Right renal cortex interstitium (tissue), 3 donors: Measurements from ENCODE around the gene CA5A. TPM values are rescaled to one million over a fixed set of nuclear protein-coding genes. Genes with fewer than 3 reads are reported as not detected.

ENCODE experiments used
- DNase-seq, 3 donors: peaks; one replicate each; pipeline ENCODE4 v3.0.0-alpha.2; 2013; ENCODE audit warnings: low read depth in 3 of 3, low spot score in 2 of 3
- polyA plus RNA-seq, 3 donors: library from polyadenylated mRNA; unstranded; fragments of 120-200 nt; gene quantifications; one replicate each; pipeline ENCODE4 v1.2.1, GENCODE V29; 2013; ENCODE audit not compliant: insufficient read length in 3 of 3

The CA5A gene
- polyA plus RNA-seq, 3 donors, result 0.04 to 0.11 (median 0.10) TPM

GRCh38 chr16:87964049-87964659 is 27.8 kb upstream of the CA5A start:
- DNase-seq, result no peak

DNA sequence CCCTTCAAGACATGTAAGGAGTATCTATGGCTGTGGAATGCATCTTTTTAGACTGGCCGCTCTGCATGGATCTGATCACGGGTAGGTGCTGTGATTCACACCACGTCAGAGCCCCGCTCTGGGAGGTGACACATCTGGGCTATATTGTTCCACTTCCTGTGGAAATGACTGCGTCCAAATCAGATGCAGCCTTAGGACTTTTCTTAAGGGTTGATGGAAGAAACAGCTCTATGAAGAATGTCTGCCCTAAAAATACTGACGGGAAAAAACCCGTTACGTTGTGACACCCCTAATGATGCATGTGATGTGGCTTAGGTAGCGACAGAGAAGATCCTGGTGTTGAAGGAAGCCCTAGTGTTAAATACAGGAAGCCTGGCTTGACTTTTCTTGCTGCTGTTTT is 27.1 kb upstream of the CA5A start:
- DNase-seq, result no peak

- no peak for DNase-seq
Measured at GRCh38 chr16:87961623-87962022, 25.3 kb upstream of the CA5A start.

DNA sequence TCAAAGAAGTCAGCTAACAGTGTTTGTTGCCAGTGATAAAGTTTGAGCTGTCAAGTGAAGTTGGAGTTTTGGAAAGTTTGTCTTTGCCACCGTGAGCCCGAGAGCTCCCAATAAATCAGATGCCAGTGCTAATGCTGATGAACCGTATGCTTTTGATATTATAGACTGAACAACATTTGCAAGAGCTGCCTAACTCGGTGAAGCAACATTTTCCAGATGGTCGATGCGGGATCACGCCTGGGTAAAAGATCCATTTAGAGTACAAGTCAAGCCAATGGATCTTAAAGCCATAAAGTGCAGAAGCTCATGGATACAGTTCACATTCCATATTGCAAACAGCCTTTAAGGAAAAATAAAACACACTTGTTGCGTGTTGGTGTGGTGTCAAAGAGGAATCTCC is 24.5 kb upstream of the CA5A start:
- DNase-seq, result no peak

GRCh38 chr16:87960296-87960695 is 24.0 kb upstream of the CA5A start:
- DNase-seq, result no peak

GRCh38 chr16:87959391-87959990 is 23.2 kb upstream of the CA5A start:
- no peak for DNase-seq

GRCh38 chr16:87958632-87959031 is 22.3 kb upstream of the CA5A start:
- no peak for DNase-seq

DNA sequence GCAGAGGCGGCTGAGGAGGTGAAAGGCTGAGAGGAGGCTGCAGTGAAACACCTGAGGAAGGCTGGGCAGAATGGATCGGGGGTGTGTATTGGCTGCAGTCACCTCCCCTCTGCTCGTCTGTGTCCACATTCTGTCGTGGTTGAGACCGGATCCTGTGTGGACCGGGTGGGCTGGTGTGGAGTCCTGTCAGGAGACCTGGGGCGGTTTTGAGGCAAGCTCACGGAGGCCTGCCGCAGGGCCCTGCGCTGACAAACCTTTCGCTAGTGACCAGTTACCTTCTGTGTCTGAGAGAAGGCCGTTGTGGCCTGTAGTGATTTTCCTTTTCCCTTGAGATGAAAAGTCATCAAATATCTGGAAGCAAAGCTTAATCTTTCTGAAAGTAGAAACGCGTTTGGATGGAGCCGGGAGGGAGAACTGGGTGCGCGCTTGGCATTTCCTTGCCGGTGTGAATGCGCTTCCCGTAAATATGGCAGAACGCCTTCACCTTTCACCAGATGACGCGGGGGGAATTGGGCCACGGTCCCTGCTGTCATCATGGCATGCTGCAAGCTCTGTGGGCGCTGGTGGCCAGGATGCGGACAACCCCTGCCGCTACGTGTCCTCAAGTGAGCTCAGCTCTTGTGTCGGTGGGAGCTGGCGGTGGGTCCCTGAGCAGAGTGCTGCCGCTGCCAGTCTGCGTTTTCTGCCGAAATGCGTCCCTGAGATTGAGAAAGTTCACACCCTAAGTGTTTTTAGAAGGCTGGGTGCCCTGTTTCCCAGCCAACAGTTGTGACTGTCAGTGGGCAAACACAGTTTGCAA is 21.2 kb upstream of the CA5A start:
- DNase-seq, result no peak

GRCh38 chr16:87956365-87957231 is 20.3 kb upstream of the CA5A start:
- DNase-seq, result no peak

GRCh38 chr16:87956098-87956364 is 19.7 kb upstream of the CA5A start:
- no peak for DNase-seq

GRCh38 chr16:87955302-87956097 is 19.2 kb upstream of the CA5A start:
- no peak for DNase-seq

DNA sequence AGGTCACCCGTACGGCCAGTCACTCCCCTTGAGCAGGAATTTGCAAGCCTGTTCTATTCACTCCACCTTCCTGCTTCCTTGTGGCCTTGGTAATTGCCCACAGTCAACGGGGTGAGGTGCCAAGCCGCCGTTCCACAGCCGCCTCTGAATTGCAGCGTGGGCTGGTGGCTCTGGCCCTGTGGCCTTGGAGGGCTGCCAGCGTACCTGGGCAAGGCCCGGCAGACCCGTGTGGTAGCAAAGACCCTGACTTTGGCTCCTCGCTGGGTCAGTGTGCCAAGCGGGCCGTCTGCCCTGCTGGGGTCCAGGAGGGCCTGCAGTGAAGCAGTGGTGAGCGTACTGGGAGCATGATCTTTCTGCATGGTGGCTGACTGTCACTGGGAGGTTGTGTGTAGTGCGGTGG is 18.5 kb upstream of the CA5A start:
- no peak for DNase-seq

GRCh38 chr16:87954361-87954760 is 18.0 kb upstream of the CA5A start:
- no peak for DNase-seq

GRCh38 chr16:87953308-87954215 is 17.2 kb upstream of the CA5A start:
- DNase-seq, result no peak

DNA sequence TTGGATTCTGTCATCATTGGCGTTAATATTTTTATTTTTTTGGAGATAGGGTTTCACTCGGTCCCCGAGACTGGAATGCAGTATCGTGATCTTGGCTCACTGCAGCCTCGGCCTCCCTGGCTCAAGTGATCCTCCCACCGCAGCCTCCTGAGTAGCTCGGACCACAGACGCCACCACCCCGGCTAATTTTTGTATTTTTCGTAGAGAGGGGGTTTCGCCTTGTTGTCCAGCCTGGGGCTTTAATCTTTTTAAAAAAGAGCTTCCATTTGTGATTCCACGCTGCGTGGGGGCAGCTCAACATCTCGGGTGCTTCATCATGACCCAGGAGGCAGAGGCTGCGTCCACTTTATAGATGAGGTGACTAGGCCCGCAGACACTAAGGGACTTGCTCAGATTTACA is 16.4 kb upstream of the CA5A start:
- DNase-seq, result no peak

- no peak for DNase-seq
Measured at GRCh38 chr16:87951552-87952538, 15.5 kb upstream of the CA5A start.

DNA sequence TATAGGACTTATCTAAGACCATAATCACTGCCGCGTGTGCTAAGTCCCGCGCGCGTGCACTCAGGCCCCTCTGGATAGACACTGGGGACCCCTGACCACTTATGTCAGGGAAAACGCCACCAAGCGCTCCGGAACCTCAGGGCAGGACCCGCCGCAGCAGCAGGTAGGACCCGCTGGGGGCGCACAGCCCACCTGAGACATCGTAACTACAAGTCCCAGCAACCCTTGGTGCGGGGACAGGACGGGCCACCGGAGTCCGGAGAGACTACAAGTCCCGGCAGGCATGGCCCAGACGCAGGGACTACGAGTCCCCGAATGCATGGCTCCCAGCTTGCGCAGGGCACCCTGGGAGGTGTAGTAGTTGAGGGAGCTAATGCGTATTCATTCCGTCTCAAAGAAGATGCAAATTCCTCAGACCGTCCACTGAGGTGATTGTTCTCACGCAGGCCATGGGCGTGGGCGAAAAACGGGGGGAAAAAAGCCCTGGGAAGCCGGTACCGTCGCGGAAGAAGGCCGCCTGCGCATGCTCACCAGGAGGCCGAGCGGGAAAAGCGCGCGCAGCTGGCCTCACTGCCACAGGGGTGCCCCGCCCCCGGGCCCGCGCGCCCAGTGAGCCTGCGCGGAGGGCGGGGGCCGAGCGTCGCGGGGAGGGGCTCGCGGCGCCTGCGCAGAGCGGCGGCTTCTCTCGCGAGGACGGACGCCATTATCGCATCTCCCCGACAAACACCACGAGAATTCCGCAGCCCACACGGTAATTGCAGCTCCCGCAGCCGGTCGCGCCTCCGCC is 14.6 kb upstream of the CA5A start, which contains the start of gene BANP:
Gene BANP, plus strand, starts transcription at position 670 of the 787 bp plus-strand sequence. CDS start 23,682 bp downstream, outside the sequence.
- peak; percentile 96 to 98 (median 96) for DNase-seq
